DOHH2 (cell line): ENCODE measurements around the gene OCA2.

ENCODE experiments used
- H3F3A ChIP-seq: fragments of 200-600 bp; sonication (generic), shearing (Covaris generic); 2 replicates; pipeline ENCODE4 v1.6.0; 2016; ENCODE audit warnings: antibody characterized with exemption, mild to moderate bottlenecking; ENCODE audit not compliant: control insufficient read depth, insufficient read depth
- H3K27ac ChIP-seq: fragments of 200-600 bp; sonication (generic); 2 replicates; pipeline ENCODE4 v1.5.1; 2014; ENCODE audit warnings: low read depth, mild to moderate bottlenecking, low read length, moderate library complexity
- H3K27me3 ChIP-seq: fragments of 200-600 bp; sonication (generic); 2 replicates; pipeline ENCODE4 v1.6.1; 2014; ENCODE audit warnings: mild to moderate bottlenecking, low read length, mixed read lengths; ENCODE audit not compliant: control insufficient read depth
- H3K36me3 ChIP-seq: fragments of 200-600 bp; sonication (generic); 2 replicates; pipeline ENCODE4 v1.6.1; 2014; ENCODE audit warnings: mild to moderate bottlenecking, low read length, moderate library complexity, mixed read lengths; ENCODE audit not compliant: control insufficient read depth
- H3K4me1 ChIP-seq: fragments of 200-600 bp; sonication (generic); 2 replicates; pipeline ENCODE4 v1.6.1; 2014; ENCODE audit warnings: mild to moderate bottlenecking, low read length, mixed read lengths; ENCODE audit not compliant: control insufficient read depth
- H3K4me2 ChIP-seq: fragments of 200-600 bp; sonication (generic); 2 replicates; pipeline ENCODE4 v1.6.0; 2014; ENCODE audit warnings: mild to moderate bottlenecking, low read length, moderate library complexity
- H3K4me3 ChIP-seq: fragments of 200-600 bp; sonication (generic); 2 replicates; pipeline ENCODE4 v1.5.1; 2014; ENCODE audit warnings: mild to moderate bottlenecking, low read length, mixed read lengths
- H3K79me2 ChIP-seq: fragments of 200-600 bp; sonication (generic); 2 replicates; pipeline ENCODE4 v1.6.1; 2014; ENCODE audit warnings: mild to moderate bottlenecking, low read length, mixed read lengths; ENCODE audit not compliant: control insufficient read depth
- H3K9me2 ChIP-seq: fragments of 200-600 bp; sonication (generic); replicated peaks from 2 replicates; pipeline ENCODE4 v1.6.1; 2014; ENCODE audit warnings: mild to moderate bottlenecking, low read length, mixed read lengths; ENCODE audit not compliant: control insufficient read depth
- H3K9me3 ChIP-seq: fragments of 200-600 bp; sonication (generic); 2 replicates; pipeline ENCODE4 v1.6.1; 2014; ENCODE audit warnings: antibody characterized with exemption, low read length, mixed read lengths; ENCODE audit not compliant: control insufficient read depth, insufficient read depth
- H4K20me1 ChIP-seq: fragments of 200-600 bp; sonication (generic); 2 replicates; pipeline ENCODE4 v1.6.0; 2014; ENCODE audit warnings: low read depth, mild to moderate bottlenecking, antibody characterized with exemption, low read length, moderate library complexity; ENCODE audit not compliant: control insufficient read depth, insufficient read depth
- CTCF ChIP-seq: fragments of 200-600 bp; sonication (generic); IDR thresholded peaks from one replicate; pipeline ENCODE4 v1.5.1; 2014; ENCODE audit warnings: antibody characterized with exemption, mild to moderate bottlenecking, low read depth, low read length; ENCODE audit not compliant: poor library complexity, severe bottlenecking
- EZH2phosphoT487 ChIP-seq: fragments of 200-600 bp; sonication (generic); IDR thresholded peaks from 2 replicates; pipeline ENCODE4 v1.6.1; 2017; ENCODE audit warnings: borderline replicate concordance, mild to moderate bottlenecking, antibody characterized with exemption, low read length, moderate library complexity, mixed read lengths

OCA2 gene

GRCh38 chr15:28084547-28084946 lies 14.6 kb downstream of the OCA2 start:
- Histone ChIP-seq H3K9me2 (no peaks in the 10 kb centered on the region), H3K4me2 (no peak overlapping the region), H3K36me3 (no peaks in the 10 kb centered on the region), H3K27ac (no peak overlapping the region), H3K79me2 (no peaks in the 10 kb centered on the region), H3F3A (no peaks in the 10 kb centered on the region), H3K4me3 (no peak overlapping the region), H4K20me1 (no peaks in the 10 kb centered on the region), H3K9me3 (no peaks in the 10 kb centered on the region), H3K27me3 (no peaks in the 10 kb centered on the region), H3K4me1 (no peaks in the 10 kb centered on the region)
- TF ChIP-seq CTCF = no peak
- TF ChIP-seq EZH2phosphoT487 = no peak

- H3K4me3 ChIP-seq = no peak overlapping the region
- H3K4me2 ChIP-seq = no peak overlapping the region
- no peak overlapping the region for H3K27ac ChIP-seq
- H3K79me2 ChIP-seq = no peaks in the 10 kb centered on the region
- H3K9me2 ChIP-seq = no peaks in the 10 kb centered on the region
- H4K20me1 ChIP-seq = no peaks in the 10 kb centered on the region
- no peak for TF ChIP-seq CTCF
- TF ChIP-seq EZH2phosphoT487 = no peak
- no peaks in the 10 kb centered on the region for H3K27me3 ChIP-seq
- no peaks in the 10 kb centered on the region for H3K9me3 ChIP-seq
- H3K4me1 ChIP-seq = no peaks in the 10 kb centered on the region
- H3K36me3 ChIP-seq = no peaks in the 10 kb centered on the region
- H3F3A ChIP-seq = no peaks in the 10 kb centered on the region
Measured at GRCh38 chr15:28082891-28083684, 16.0 kb downstream of the OCA2 start.

- Histone ChIP-seq H3K27ac (no peak overlapping the region), H3K36me3 (no peaks in the 10 kb centered on the region), H3K4me3 (no peak overlapping the region), H3K4me2 (no peak overlapping the region), H3K9me2 (no peaks in the 10 kb centered on the region), H3F3A (no peaks in the 10 kb centered on the region), H3K9me3 (no peaks in the 10 kb centered on the region), H3K27me3 (no peaks in the 10 kb centered on the region), H3K4me1 (no peaks in the 10 kb centered on the region), H3K79me2 (no peaks in the 10 kb centered on the region), H4K20me1 (no peaks in the 10 kb centered on the region)
- TF ChIP-seq EZH2phosphoT487 (no peak), CTCF (no peak)
Measured at GRCh38 chr15:28081594-28081993, 17.5 kb downstream of the OCA2 start.
